Anterior cingulate cortex (tissue), 58 donors: ENCODE data around the gene RSRC1.
"Not testable (repeated sequence)": the region's sequence is repeated elsewhere in the genome, so short reads cannot be mapped to it uniquely, and the experiment has no call there.

ENCODE experiments used
- DNase-seq, 58 donors: peaks; one replicate each; lab custom pipeline; 2025; lab: John Stamatoyannopoulos, UW

RSRC1 gene, protein sequence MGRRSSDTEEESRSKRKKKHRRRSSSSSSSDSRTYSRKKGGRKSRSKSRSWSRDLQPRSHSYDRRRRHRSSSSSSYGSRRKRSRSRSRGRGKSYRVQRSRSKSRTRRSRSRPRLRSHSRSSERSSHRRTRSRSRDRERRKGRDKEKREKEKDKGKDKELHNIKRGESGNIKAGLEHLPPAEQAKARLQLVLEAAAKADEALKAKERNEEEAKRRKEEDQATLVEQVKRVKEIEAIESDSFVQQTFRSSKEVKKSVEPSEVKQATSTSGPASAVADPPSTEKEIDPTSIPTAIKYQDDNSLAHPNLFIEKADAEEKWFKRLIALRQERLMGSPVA

DNA sequence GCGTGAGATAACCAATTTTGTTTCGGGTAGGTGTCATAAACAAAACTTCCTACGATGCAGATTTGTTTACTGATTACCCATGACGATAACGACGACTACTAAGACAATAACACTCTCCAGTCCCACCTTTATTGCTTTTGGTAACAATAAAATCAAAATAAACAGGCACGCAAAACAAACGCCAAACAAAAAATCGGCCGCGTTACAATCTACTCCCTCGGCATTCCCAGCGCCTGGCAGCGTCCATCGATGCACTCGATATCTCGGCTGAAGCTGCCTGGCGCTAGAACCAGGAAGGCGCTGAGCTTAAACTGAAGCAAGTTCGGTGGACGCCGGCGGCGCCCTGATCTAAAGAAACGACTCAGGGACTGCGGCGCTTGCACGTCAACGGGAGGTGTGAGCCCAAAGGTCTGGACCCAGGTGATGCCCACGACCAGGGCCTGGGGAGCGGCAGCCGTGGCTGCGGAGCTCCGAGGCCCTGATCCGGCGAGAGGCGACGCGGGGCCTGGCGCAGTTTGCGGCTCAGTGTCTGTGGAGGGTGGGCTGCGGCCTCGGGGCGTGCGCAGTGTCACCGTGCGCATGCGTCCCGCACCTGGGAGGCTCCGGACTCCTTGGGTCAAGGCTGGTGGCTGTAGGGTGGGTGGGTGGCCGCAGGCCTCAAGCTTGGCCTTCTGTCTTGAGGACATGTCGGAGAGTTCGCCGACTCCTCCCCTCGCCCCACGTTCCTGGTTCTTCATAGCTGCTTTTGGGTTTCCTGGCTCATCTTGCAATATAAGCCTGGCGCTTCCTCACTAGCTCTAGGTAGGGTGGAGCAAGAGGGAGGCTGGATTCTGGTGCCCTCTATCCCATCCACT is at the start of gene RSRC1:
Gene RSRC1 (plus strand): TSS at position 286 of the 854 bp plus-strand sequence. CDS start 12,016 bp downstream, outside the sequence.
- DNase-seq: peak in 57 of 58 donors; percentile 35 to 89 (median 74)

DNA sequence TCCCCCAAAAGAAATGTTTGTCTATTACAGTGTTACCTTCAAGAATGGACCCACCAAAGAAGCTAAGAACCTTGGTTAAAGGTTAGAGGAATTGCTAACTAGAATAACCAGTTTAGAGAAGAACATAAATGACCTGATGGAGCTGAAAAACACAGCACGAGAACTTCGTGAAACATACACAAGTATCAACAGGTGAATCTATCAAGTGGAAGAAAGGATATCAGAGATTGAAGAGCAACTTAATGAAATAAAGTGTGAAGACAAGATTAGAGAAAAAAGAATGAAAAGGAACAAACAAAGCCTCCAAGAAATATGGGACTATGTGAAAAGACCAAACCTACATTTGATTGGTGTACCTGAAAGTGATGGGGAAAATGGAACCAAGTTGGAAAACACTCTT is 44.3 kb upstream of the RSRC1 start:
- not testable (repeated sequence) for DNase-seq

DNA sequence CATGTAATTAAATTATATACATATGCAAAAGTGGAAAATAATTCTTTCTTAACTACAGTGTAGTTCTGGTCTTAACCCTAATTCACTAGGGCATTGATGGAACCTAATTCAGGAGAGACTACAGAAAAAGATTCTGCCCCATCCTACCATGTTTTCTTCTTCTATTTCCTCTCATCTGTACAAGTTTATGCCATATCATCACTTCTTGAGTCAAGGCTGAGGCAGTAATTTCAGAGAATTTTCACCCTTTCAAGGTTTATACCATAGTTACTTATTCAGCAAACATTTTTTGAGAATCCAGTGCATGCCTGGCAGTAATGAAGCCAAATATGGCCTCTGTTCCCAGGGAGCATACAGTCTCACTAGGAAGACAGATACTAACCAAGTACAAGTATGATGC is 37.1 kb upstream of the RSRC1 start:
- DNase-seq: no peak

DNA sequence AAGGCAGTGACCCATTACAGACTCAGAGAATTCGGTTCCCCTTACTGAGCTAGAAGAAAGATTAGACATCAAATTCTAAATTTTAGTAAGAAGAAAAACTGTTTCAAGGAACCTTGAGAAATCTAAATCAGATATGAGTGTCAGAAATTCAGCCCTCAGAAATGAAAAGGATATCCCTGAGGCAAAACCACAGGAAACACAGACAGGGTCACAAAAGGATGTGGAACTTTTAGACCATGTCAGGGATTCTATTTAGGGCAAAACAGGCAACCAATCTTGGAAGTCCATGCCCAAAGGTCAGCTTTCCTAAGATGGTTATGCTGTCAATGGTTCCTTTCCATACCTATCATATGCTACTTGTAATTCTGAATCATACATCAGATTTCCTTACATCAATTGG is 35.3 kb upstream of the RSRC1 start:
- DNase-seq: no peak

DNA sequence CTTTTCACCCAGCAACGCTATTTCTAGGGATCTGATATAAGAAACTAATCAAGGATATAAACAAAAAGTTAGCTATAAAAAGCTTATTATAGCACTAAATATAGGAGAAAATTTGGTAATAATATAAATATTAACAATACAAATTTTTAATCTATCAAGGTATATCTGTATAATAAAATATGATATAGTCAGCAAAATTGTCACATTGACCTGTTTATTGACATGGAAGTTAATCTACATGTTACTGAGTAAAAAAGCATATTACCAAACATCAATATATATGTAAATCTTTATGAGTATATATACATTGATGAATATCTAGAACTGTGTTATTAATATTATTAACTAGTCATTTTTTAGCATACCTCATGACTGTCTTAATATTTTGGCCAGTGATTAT is 30.3 kb upstream of the RSRC1 start:
- no peak for DNase-seq

DNA sequence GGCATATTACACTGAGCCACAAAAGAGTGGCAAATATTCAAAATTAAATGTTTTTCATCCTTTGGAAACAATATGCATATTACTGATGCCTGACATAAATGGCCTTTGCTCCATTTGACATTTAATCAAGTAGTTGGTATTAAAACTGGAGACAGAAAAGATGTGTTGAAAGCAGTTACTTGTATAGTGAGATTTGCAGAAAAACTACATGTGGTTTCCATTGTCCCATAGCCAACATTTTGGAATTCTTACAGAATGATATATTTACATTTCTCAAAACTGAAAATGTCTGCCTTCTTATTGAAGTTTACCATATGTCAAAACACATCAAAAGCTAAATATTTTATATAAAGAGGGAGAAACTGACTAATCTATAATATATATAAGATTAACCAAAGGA is 25.2 kb upstream of the RSRC1 start:
- no peak for DNase-seq

DNA sequence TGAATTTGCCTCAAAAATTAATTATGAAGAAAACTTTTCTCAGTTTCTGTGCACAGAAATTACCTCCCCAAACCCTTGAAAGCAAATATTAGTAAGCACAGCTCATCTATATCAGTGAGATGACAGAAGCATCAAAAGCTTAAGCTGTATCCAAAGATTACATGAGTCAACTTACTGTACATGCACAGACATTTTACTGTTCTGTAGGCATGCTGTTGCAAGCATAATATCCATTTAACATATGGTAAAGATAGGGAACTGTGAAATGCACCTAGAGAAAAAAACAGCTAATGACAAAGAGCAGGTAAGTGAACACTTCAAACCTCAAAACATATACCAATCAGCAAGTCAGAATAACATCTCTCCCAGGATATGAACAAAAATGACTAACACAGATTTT is 24.5 kb upstream of the RSRC1 start:
- no peak for DNase-seq

DNA sequence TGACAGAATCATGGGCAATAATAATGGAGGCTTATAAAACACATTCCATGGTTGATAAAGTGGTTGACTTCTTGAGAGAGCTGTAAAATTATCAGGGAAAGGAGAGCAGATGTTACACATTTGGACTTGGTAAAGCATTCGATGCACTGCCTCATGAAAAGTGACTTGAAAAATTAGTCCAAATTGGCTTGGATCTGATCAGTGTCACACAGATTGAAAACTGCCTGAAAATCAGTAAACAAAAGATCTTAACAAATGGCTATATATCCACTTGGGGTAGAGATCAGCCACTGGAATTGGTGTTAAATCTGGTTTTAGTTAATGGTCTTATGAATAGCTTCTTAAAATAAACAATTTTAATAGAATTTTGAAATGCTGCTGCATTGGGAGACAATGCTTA is 24.0 kb upstream of the RSRC1 start:
- DNase-seq: no peak

DNA sequence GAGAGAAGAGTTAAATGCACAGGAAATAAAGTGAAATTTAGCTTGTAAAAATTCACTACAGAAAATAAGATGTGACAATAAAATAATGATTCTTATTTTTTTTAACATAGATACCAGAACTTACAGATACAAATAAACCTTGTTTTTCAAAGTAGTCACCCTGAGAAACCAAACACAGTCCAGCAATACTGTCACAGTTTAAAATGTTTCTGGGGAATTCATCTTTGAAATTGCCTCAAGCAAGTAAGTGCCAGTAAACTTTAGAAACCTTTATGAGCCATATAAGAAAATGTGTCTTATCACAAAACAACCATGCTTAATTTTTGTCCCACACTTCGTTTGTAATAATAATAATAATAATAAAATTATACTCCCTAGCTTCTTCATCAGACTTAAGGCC is 23.5 kb upstream of the RSRC1 start:
- DNase-seq: no peak

DNA sequence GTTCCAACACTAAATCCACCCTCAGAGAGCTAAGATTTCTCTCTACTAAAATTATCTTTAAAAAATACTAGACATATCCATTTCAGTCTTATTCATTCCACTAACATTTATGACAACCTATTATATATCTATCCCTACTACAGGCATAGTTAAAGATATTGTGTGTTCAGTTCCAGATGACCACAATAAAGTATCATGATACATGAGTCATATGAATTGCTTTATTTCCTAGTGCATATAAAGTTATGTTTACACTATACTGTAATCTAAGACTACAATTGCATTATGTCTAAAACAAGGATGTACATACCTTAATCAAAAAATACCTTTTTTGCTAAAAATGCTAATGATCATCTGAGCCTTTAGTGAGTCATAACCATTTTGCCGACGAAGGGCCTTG is 23.1 kb upstream of the RSRC1 start:
- DNase-seq: no peak

DNA sequence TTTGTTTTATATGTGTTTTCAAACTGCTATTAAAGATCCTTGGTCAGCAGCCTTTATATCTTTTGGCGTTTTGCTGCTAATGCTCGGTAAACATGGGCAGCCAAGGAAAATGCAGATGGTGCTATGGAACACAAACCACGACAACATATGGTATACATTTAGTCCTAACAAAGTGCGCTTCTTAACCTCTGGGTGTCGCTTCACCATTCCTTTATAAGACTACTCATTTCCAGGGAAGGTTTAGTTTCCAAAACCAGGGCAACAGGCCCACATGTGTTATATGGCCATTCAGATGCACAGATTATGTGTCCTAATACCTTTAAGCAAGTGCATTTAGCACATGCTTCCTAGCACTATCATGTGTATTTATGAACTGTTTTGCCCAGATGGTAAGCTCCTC is 18.4 kb upstream of the RSRC1 start:
- no peak for DNase-seq

DNA sequence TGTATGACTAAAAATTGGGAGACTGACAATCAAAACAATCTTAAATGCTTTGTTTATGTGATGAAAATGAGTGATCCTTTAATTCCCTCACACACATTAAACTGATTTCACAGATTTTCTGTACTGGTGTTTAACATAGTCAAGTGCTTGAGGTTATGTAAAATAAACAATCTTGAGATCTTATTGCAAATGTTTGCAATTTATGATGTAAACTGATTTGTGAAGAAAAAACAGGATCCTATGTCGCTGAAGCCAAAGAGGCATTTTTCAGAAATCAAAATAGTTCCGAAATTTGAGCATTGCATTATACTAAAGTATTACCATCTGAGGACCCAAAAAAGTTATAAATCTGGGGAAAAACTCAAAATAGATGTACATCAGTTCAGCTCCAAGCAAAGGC is 16.4 kb upstream of the RSRC1 start:
- DNase-seq: no peak

DNA sequence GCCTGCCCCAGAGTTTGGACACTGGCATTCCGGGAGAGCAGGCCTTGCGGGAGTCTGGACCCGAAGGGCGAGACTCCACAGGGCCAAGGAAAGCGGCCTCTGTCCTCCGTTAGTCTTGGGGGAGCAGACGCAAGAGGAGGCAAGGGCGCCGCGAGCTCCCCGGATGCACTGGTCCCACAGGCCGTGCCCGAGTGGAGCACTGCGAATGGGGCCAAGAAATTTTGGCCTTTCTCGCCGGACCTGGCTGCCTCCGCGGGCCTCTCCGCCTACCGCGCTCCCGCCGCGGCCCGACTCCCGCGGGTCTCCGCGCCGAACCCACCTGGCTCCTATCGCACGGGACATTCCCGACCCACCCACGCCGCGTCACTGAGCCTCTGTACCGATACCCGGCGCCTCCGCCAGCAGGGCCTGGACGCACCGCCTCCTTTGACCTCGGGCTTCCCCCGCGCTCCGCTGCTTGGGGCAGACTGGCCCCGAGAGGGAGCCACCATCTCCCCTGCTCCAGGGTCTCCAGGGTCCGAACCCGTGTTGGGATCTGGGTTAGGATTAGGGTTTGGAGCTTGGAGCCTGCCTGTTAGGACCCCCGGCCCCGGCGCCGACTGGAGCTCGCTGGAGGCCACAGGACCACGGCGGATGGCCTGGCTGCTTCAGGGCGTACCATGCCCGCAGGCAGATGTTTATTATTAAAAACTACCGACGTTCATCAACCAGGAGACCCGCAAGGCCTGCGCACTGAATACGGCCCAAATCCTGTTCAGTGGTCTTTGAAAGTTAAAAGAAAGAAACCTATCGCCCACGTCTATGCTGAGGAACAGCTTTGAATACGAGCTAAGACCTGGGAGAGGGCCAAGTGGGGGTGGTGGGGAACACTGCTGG is 15.4 kb upstream of the RSRC1 start:
- DNase-seq: no peak

DNA sequence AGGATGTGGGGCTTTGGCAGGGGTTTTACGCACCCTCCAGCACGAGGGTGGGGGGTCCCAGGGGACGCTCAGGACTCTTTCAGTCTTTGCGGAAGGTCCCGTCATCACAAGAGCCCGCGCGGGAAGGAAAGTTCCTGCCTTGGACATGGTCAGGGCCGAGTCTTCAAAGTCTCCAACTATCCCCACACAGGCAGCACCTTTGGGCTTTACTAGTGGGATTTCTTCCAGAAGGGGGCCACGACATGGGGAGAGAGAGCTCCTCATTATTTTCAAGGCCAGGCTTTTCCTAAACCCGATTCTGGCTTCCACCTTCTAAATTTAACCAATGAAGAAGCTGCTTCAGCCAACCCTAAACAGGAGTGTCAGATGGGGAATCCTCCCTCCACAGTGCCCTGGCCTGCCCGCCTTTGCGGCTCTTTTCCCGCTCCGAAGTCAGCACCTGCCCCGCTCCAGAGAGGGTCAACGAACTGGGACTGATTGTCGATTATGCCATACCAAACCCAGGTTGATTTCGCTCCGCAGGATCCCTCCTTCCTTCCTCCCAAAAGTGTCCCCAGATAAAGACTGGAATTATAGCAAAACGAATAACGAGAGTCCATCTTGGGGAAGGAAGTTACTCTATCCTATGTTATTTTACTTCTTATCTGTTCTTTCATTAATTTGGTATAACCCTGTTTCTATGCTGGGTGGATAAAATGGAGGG is 14.6 kb upstream of the RSRC1 start:
- DNase-seq: no peak

DNA sequence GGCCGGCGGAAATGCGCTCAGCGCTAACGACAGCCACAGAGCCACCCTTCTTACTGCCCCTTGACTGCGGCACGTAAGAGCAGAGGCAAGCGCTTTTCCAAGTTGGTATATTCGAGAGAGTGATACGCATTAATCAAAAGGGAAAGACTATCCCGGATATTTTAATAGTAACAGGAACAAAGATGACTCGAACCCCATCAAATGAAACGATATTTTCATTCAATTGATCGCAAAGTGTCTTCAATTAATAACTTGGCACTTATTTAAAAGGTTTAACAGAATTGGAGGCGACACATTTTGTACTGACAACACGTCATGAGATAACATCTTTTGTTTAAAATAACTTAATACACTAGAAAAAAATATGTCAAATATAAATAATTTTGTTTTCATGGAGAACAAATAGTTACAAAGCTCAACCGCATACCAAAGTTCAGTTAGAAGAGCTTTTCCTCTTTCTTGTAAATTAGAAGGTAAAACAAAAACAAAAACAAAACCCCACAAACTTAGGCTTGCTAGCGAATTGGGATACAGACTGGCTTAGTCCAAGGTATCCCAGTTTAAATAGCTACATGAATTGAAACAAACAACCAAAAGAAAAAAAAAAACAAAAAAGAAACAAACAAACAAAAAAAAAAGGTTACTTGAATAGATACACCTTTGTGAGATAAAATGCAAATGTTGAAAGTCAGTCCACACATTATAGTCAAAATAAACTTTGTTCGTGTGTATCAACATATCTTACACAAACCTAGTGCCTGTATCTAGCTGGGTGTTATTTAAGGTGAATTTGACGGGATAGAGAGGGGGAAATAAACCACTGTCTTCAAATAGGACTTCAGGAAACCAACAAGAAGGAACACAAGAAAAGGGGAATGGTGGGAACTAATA is 13.8 kb upstream of the RSRC1 start:
- no peak for DNase-seq

DNA sequence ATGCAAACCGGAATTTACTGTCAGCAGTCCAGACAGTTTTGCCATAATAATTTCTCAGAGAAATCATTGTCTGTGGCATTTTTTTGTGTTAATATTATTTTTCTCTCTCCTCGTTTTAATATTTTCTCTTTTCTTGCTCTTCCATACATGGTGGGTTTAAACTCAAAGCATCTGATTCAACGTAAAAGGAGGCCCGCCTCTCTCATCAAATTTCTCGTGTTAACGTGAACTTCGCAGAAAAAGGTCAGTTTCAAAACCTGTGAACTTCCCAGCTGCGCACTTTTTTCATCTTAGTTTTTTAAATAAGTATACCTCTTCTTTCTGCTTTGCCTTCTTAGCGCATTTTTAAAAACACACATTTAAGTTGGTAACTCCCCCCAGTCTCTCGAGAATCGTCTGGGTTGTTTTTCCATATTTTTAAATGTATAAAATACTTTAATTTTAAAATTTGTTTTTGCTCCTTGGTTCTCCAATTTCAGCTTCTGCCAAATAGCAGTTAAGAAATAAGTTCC is 12.8 kb upstream of the RSRC1 start:
- DNase-seq: no peak

DNA sequence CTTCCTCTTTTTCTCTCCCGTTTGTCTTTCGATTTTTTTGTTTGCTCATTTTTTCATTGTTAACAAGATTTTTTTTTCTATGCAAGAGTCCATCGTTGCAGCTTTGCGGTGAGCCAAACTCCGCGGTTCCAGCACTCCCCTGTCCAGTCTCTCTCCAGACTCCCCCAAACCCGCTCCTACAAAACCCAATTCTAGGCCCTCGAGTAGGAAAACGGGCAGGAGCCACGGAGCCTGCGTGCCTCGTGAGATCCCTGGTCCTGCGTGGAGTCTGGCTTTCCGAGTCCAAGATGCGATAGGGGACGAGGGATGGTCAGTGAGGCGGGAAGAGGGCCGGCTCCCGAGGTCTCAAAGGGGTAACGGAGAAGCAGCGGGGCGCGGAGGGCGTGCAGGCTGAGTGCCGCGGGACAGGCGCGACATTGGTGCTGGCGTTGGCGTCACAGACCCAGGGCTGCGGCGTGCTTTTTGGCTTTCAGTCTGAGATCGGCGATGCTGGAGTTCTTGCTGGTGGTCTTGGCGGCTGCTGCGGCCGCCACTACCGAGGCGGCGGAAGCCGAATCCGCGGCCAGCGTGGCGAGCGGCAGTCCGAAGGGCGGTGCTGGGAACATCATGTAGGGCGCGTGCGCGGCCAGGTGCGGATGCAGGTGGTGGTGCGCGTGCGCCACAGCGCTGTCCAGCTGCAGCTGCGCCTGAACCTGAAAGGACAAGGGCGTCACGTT is 12.1 kb upstream of the RSRC1 start:
- no peak for DNase-seq

DNA sequence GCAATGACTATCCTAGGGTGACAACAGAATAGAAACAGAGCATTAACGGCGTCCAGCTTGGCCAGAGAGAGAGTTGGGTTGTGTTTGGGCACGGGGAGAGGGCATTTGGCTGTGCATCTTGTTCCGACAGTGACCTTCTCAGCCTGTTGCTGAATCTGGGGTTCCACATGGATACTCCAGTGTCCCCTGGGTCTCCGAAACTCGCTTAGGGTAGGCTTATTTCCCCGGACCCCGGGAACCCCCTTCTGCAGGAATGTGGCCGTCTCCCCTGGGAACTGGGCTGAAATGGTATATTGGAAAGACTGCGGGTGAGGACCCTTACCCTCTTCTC is 11.6 kb upstream of the RSRC1 start:
- DNase-seq: no peak
